ENCODE data around the gene EIF5B.

Gene EIF5B

GRCh38 chr2:99414566-99414965 is 77.4 kb downstream of the EIF5B start:
- no peak for DNase-seq

DNA sequence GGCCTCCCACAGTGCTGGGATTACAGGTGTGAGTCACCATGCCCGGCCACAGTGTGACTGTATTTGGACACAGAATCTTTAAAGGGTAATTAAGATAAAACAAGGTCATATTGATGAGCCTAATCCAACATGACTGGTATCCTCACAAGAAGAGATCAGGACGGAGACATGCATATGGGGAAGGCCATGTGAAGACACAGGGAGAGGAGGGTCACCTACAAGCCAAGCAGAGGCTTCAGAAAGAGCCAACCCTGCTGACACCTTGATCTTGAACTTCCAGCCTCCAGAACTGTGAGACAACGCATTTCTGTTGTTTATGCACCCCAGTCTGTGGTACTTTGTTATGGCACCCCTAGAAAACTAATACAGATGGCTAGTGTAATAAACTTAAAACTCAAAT is 80.2 kb downstream of the EIF5B start:
- DNase-seq = no peak

DNA sequence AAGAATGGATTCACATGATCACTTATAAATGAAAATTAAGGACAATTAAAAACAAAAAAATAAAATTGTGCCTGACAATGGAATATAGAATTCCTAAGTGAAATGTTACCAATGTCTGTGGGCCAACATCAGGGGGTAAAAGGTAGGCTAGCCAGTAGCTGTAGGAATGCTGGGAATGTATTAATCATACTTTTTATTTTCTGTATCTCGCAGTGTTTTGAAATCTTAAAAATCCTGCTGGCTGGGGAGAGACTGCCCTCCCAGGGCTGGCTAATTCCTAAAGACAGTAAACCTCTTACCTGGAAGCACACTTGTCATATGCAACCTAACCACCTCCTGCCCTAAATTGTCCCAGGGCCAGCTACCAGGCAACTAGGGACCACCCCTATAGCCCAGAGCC is 82.8 kb downstream of the EIF5B start:
- DNase-seq = no peak

DNA sequence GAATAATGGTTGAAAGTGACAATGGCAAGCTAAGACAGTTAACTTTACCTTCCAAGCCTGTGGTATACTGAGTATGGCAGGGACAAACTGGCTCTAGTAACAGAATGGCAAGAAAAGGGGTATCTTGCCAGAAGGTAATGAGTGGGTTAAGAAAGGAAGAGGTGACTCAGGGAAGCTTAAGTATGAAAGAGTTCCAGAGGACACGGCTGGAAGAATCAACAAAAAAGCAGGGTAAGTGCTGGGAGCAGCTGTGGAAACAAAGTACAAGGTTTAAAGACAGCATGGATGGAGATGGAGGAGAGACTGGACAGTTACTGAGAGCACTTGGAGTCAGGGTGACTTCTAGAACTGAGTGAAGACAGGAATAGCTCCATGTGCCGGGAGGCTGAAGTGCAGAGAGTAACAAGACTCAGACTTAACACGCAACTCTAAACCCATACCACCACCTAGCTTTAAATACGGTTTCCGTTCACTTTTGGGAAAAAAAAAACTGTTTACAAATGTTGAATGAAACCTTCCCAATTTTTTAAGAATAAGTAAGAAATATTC is 83.6 kb downstream of the EIF5B start:
- DNase-seq = no peak

DNA sequence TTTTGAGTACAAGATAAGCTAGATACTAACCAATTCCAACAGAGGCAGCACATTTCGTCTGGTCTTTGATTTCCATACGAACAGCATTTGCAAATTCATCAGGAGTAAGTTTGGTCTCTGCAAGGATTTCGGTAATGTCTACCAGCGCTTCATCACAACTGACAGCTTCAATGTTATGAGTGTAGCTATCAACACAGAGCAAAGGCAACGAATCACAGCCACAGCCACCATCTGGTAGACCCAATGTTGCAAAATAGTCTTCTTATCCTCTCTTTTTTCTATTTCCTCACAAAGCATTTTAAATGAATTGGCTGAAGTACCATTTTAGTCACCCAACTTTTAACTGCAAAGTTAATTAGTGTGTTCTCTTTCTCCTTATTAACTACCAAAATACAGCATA is 84.3 kb downstream of the EIF5B start:
- no peak for DNase-seq

- DNase-seq = no peak
Measured at GRCh38 chr2:99422599-99422998, 85.4 kb downstream of the EIF5B start.

- no peak for DNase-seq
Measured at GRCh38 chr2:99424371-99424770, 87.2 kb downstream of the EIF5B start.

DNA sequence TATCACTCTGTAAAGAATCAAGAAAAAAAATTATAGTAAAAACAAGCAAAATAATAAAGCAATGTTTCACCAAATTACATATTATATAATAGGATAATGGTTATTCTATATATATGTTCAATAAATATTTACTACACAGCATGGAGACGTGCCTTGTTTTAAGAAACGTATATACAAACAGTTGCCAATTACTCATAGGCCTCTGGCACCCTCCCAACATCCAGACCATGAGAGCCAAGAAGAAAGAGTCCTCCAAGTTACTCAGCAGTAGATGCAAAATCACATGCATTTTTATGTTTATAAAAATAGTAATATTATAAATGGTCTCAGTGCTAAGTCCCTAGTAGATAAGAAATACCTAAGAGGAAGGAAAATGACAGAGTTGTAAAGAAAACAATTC is 87.8 kb downstream of the EIF5B start:
- peak; percentile 52 for DNase-seq

DNA sequence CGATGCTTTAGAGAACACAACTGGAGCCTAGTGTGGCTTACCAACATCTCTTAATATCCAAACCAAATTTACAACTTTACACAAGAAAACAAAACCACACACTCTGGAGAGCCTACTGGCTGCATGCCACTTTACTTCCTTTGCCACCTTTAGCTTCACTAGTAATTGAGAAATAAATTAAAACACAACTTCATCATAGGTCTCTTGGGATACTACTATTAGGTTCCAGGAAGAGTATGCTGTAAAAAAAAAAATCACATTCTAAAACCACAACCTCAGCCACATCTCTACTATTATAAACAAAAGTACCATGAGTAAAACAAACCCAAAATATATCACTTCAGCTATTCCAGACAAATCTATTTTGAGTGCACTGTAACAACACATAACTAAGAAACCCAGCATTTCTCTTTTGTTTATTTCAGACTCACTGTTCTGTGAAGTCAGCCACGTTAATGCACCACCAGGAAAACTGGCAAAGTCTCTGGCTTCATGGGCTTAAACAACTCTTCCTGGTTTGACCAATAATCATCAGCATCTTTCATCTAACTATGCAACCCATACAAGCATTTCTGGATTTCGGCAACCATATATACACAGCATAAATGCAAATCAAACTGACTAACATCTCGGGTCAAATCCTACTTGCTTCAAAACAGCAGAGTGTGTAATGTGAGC is 93.6 kb downstream of the EIF5B start:
- DNase-seq = no peak

GRCh38 chr2:99431587-99432275 is 94.5 kb downstream of the EIF5B start:
- no peak for DNase-seq

DNA sequence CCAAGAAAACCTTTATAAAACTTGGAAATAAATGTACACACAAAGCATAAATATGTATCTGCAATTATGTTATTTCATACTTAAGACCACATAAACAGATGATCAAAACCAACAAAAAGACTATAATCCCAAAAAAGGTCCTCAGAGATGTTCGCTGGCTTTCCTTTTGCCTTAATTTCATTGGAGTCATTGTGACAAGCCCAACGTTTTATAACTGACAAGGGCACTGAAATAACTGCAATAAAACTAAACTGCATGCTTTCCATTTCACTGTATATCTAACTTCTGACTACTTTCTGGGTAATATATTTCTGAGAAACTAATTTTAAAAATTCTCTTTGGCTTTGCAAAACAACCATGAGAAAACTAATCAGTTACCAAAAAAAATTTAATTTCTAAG is 96.2 kb downstream of the EIF5B start:
- DNase-seq = no peak

DNA sequence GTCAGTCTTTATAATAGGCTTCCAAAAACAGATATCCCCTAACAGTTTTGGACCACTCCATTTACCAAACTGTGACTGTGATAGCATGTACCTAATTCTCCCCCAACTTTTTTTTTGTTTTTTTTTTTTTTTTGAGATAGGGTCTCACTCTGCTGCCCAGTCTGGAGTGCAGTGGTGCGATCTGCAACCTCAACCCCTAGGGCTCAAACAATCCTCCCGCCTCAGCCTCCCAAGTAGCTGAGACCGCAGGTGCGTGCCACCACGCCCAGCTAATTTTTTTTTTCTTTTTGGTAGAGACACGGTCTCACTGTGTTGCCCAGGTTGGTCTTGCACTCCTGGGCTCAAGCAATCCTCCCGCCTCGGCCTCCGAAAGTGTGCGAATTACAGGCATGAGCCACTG is 99.7 kb downstream of the EIF5B start:
- DNase-seq = no peak

- no peak for DNase-seq
Measured at GRCh38 chr2:99439971-99440505, 102.8 kb downstream of the EIF5B start.

- DNase-seq = no peak
Measured at GRCh38 chr2:99442837-99443236, 105.6 kb downstream of the EIF5B start.

- no peak for DNase-seq
Measured at GRCh38 chr2:99444222-99444621, 107.0 kb downstream of the EIF5B start.

DNA sequence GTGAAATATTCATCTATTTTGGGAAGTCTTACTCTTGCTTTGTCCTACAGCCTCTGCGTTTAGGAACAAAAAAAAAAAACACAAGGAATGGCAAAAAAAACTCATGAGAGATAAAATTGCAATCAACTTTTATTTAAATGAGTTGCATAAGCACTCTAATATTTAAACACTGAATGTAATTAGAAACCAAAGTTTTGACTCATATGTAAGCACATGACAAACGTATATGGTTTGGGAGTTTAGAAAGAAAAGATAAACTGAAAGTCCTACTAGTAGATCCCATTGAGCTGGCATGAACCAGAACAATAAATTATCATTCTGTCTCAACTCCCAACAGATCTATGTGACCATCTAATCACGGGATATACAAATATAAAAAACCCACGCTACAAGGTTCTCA is 107.9 kb downstream of the EIF5B start:
- no peak for DNase-seq

GRCh38 chr2:99448556-99448955 is 111.4 kb downstream of the EIF5B start:
- no peak for DNase-seq

DNA sequence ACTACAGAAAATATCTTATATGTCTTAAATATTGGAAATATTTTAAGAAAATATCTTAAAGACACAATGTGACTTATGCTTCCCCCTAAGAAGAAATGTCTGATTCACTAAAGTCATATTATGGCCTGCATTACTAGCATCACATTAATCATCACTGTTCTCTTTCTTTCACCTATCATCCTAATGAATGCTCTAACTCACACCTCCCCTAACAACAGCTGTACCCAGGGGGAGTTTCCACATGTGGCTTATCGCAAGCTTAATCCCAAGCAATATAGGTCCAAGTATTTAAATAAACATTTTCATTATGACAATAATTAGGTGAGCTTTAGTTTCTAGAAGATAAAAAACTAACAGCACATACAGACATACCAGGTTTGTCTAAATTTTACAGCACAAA is 113.0 kb downstream of the EIF5B start:
- DNase-seq = no peak
